OCI-LY7 (cell line): ENCODE measurements around the gene CD3E. TPM values are rescaled to one million over a fixed set of nuclear protein-coding genes. Genes with fewer than 3 reads are reported as not detected.

Experiments used
- BruUV-seq: library from RNA; stranded (reverse); fragments of 400-500 nt; replicated peaks from 2 replicates; lab custom pipeline; 2021; lab: Mats Ljungman, UMichigan
- CTCF ChIA-PET: fragments of 300-600 bp; sonication (Branson Sonifier 250); formaldehyde crosslinking; loops from one replicate; lab custom pipeline; 2022; ENCODE audit warnings: antibody characterized with exemption; ENCODE audit not compliant: unreplicated experiment; lab: Charles Lee
- POLR2A ChIA-PET: fragments of 300-600 bp; sonication (Branson Sonifier 250); formaldehyde crosslinking; loops from one replicate; lab custom pipeline; 2022; ENCODE audit warnings: antibody characterized with exemption; lab: Charles Lee
- DNase-seq: peaks from one replicate; pipeline ENCODE4 v3.0.0-alpha.2; 2015; ENCODE audit warnings: low spot score
- H2AFZ ChIP-seq: fragments of 200-600 bp; sonication (generic), shearing (Covaris generic); 2 replicates; pipeline ENCODE4 v1.6.1; 2014; ENCODE audit warnings: mild to moderate bottlenecking, antibody characterized with exemption, low read length, moderate library complexity
- H3K27ac ChIP-seq: fragments of 200-600 bp; sonication (generic); 2 replicates; pipeline ENCODE4 v1.5.1; 2014; ENCODE audit warnings: mixed run types, low read depth, mild to moderate bottlenecking, moderate library complexity, low read length, inconsistent platforms; ENCODE audit not compliant: poor library complexity, severe bottlenecking
- H3K36me3 ChIP-seq: fragments of 200-600 bp; sonication (generic); 2 replicates; pipeline ENCODE4 v1.6.1; 2014; ENCODE audit warnings: mild to moderate bottlenecking, antibody characterized with exemption, low read length, moderate library complexity, mixed read lengths; ENCODE audit not compliant: insufficient read depth
- H3K4me1 ChIP-seq: fragments of 200-600 bp; sonication (generic); 2 replicates; pipeline ENCODE4 v1.5.1; 2014; ENCODE audit warnings: mild to moderate bottlenecking, low read length; ENCODE audit not compliant: insufficient read depth, poor library complexity, severe bottlenecking
- H3K4me2 ChIP-seq: fragments of 200-600 bp; sonication (generic); 2 replicates; pipeline ENCODE4 v1.6.1; 2014; ENCODE audit warnings: mild to moderate bottlenecking, low read length
- H3K4me3 ChIP-seq: fragments of 200-600 bp; sonication (generic); 2 replicates; pipeline ENCODE4 v1.5.1; 2014; ENCODE audit warnings: mild to moderate bottlenecking, low read depth, low read length; ENCODE audit not compliant: poor library complexity, severe bottlenecking
- H3K79me2 ChIP-seq: fragments of 200-600 bp; sonication (generic); 2 replicates; pipeline ENCODE4 v1.6.1; 2016; ENCODE audit warnings: low read depth, mild to moderate bottlenecking, low read length, moderate library complexity, mixed read lengths; ENCODE audit not compliant: insufficient read depth
- H3K9me2 ChIP-seq: fragments of 200-600 bp; sonication (generic); 2 replicates; pipeline ENCODE4 v1.6.1; 2016; ENCODE audit warnings: mild to moderate bottlenecking, low read length, mixed read lengths; ENCODE audit not compliant: insufficient read depth
- H3K9me3 ChIP-seq: fragments of 200-600 bp; sonication (generic); 2 replicates; pipeline ENCODE4 v1.6.1; 2014; ENCODE audit warnings: mild to moderate bottlenecking, mixed run types, low read length, mixed read lengths
- H4K20me1 ChIP-seq: fragments of 200-600 bp; sonication (generic); 2 replicates; pipeline ENCODE4 v1.6.1; 2014; ENCODE audit warnings: mild to moderate bottlenecking, antibody characterized with exemption, low read length, moderate library complexity, mixed read lengths; ENCODE audit not compliant: insufficient read depth
- CTCF ChIP-seq: fragments of 200-600 bp; sonication (generic); conservative IDR thresholded peaks from 2 replicates; pipeline ENCODE4 v1.5.1; 2014; ENCODE audit warnings: mild to moderate bottlenecking, antibody characterized with exemption, low read length, moderate library complexity, mixed read lengths
- EZH2phosphoT487 ChIP-seq: fragments of 200-600 bp; sonication (generic); IDR thresholded peaks from 2 replicates; pipeline ENCODE4 v1.6.1; 2018; ENCODE audit warnings: low read depth, borderline replicate concordance, mild to moderate bottlenecking, mixed run types, antibody characterized with exemption, low read length, moderate library complexity, mixed read lengths
- intact Hi-C: fragments of 100-400 bp; cut with micrococcal nuclease; formaldehyde crosslinking; loops from one replicate; pipeline ENCODE4 v1.10.0; 2022; ENCODE audit not compliant: unreplicated experiment
- total RNA-seq, 2 experiments: library from RNA; depleted of rRNA in 1 of 2; stranded (reverse); fragments of >200 nt in 1 of 2; shearing (Covaris generic) in 1 of 2; gene quantifications; 2 replicates each; pipeline ENCODE4 v1.2.3, GENCODE V29; 2014 to 2022

CD3E gene
- total RNA-seq, 2 experiments from 2014 or later = 1.7 TPM; not detected in 1

DNA sequence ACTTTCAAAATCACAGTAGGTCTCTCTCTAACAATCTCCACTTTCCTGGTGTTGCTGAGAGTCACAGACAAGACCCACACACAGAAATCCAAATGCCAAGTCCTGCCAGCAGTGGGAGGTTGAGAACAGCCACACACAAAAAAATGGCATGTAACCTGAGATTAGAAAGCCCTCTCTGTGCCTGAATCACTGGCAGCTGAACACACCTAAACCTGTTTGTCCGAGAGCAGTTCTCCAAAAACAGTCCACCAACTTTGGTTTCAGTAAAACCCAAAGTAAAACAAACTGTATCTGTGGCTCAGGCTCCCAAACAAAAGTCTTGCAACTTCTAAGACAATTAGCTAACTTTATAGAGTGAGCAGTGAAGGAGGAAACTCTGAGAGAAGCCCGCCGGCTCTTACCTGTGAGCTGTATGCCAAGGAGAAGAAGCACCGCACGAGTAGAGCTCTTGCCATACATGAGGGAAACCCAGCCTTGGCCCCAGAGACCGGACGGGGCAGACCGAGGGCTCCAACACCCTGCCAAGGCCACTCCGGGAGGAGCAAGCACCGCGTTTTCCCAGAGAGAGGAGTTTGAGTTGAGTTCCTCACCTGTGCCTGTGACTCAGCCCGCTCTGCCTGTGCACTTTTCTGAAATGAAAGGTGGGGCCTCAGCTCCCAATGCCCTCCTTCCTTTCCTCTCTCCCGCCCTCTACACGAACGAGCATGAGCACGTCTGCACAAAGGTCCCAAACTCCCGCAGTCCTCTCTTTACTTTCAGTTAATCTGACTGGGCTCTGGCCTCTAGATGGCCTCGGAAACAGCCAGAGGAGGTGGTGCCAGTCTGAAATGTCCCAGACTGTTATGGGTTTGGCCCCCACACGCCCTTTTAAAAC is 40.6 kb upstream of the CD3E start, which contains the start of gene MPZL2:
Gene MPZL2, minus strand, starts transcription at position 603 of the 874 bp plus-strand sequence. Its CDS starts 144 bp downstream, at position 459.
- TF ChIP-seq CTCF (0 out of 2 replicates have a peak, but pooled peaks have one; percentile 12), EZH2phosphoT487 (no peak)
- Histone ChIP-seq H4K20me1 (no peaks in the 10 kb centered on the region), H2AFZ (no peak within 1 kb of the TSS), H3K4me2 (no peak within 1 kb of the TSS), H3K4me3 (no peak within 1 kb of the TSS), H3K9me3 (peaks cover 4% of the 10 kb centered on the region; the same call in 1 of the 2 replicates), H3K9me2 (no peaks in the 10 kb centered on the region), H3K27ac (no peak within 1 kb of the TSS), H3K36me3 (no peaks in the 10 kb centered on the region), H3K79me2 (no peaks in the 10 kb centered on the region), H3K4me1 (peaks cover 8% of the 10 kb centered on the region)
- no TSS peak for BruUV-seq
- DNase-seq = no peak
- CTCF ChIA-PET = no interaction called here
- POLR2A ChIA-PET = interaction anchor here (1.0 to 1.3 kb wide), 2 partner anchors 37 to 93 kb away, joined by 3 to 4 read pairs; no protein-coding TSS in a partner anchor
- intact Hi-C loops = no loop called here

GRCh38 chr11:118264569-118265465 is 39.7 kb upstream of the CD3E start:
- TF ChIP-seq CTCF (no peak), EZH2phosphoT487 (no peak)
- CTCF ChIA-PET = no interaction called here

More at GRCh38 chr11:118264569-118265465, 39.7 kb upstream of the CD3E start:
- no TSS peak for BruUV-seq
- H4K20me1 ChIP-seq = no peaks in the 10 kb centered on the region
- no peak overlapping the region for H3K27ac ChIP-seq
- H2AFZ ChIP-seq = no peak overlapping the region
- H3K4me3 ChIP-seq = no peak overlapping the region
- no peak for DNase-seq
- intact Hi-C loops = no loop called here
- H3K9me2 ChIP-seq = no peaks in the 10 kb centered on the region
- no peaks in the 10 kb centered on the region for H3K36me3 ChIP-seq
- no peak overlapping the region for H3K4me2 ChIP-seq
- no peaks in the 10 kb centered on the region for H3K9me3 ChIP-seq
- H3K4me1 ChIP-seq = peaks cover 8% of the 10 kb centered on the region
- POLR2A ChIA-PET = interaction anchor here (1.0 to 1.3 kb wide), 3 partner anchors 25 to 92 kb away, joined by 3 to 4 read pairs (median 3); no protein-coding TSS in a partner anchor
- H3K79me2 ChIP-seq = no peaks in the 10 kb centered on the region
